HG02840 (cell line): ENCODE data around the gene N4BP3.

Experiments used
- ATAC-seq: cut with Tn5 transposase; IDR thresholded peaks from one replicate; pipeline ENCODE4 v1.9.1; 2021; ENCODE audit warnings: mild to moderate bottlenecking, moderate library complexity, moderate number of reproducible peaks; ENCODE audit not compliant: unreplicated experiment, low FRiP score

N4BP3 gene

DNA sequence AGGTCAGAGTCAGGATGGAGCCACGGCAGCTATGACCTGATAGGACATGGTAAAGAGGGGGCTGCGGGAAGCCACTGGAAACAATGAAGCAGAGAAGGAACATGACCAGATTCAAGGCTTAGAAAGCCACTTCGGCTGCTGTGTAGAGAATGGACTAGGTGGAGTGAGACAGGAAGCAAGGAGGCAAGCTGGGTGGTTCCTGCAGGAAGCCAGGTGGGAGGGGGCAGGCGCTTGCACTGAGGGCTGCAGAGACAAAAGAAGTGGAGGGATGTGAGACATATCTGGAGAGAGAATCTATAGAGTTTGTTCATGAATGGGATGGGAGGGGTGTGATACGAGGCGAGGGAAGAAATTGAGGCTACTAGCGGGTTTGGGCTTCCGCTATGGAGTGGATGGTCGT, 19.0 kb upstream of the N4BP3 start:
- ATAC-seq = no peak

DNA sequence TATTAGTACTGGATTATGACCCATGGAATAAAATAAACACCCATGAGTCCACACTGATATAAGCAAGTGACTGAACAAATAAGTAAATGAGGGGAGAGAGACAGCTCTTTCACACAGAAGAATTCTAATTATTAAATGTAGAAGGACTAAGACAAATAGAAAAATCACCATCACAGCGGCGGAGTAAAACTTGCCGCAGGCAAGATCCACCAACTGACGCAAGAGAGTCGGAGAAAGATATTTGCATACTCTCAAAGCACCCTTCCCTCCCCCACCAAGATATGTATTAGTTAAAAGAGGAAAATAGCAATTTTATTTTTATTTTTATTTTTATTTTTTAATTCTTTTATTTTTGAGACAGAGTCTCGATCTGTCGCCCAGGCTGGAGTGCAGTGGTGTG, 14.6 kb upstream of the N4BP3 start:
- ATAC-seq = no peak

DNA sequence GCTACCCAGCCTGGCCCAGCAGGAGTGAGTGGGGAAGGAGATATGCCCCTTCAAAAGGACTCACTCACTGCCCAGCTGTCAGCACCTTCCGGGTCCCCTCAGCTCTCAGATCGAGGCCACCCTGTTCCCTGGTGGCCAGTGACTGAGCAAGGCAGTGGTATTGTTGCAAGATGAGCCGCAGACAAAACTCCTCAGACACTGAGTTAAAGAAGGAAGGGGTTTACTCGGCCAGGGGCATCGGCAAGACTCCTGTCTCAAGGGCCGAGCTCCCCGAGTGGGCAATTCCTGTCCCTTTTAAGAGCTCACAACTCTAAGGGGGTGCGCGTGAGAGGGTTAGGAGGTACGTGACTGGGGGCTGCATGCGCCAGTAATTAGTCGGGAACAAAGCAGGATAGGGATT, 9.7 kb upstream of the N4BP3 start:
- no peak for ATAC-seq

DNA sequence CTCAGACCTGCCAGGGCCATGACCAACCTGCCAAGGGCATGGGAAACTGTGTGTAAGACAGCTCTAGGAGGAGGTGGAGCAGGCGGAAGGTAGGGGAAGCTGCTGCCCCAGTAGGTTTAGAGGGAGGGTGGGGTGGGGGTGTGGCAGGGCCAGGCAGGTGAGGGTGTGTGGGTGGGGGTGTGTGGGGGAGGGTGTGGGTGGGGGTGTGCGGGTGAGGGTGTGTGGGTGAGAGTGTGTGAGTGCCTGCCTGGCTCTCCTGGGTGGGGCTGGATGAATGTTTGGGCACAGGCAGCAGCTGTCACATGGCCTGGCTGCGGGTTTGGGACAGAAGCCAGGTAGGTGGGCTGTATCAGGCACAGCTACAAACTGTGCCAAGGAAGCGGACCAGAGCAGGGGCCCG, 8.8 kb upstream of the N4BP3 start:
- no peak for ATAC-seq

DNA sequence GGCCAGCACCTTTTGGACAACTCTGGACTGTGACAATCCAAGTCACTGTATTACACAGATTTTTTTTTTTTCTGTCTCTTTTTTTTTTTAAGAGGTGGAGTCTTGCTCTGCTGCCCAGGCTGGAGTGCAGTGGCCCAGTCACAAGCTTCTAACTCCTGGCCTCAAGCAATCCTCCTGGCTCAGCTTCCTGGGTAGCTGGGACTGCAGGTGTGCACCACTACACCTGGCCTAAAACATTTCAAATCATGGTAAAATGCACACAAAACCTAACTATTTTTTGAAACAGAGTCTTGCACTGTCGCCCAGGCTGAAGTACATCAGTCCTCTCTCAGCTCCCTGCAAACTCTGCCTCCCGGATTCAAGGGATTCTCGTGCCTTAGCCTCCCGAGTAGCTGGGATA, 7.2 kb upstream of the N4BP3 start:
- no peak for ATAC-seq

GRCh38 chr5:178106556-178107239, 6.6 kb upstream of the N4BP3 start:
- no peak for ATAC-seq

GRCh38 chr5:178107756-178108310, 5.5 kb upstream of the N4BP3 start:
- no peak for ATAC-seq

GRCh38 chr5:178108446-178108845, 4.9 kb upstream of the N4BP3 start:
- ATAC-seq = no peak

- no peak for ATAC-seq
Observed at GRCh38 chr5:178108966-178109365, 4.4 kb upstream of the N4BP3 start.

DNA sequence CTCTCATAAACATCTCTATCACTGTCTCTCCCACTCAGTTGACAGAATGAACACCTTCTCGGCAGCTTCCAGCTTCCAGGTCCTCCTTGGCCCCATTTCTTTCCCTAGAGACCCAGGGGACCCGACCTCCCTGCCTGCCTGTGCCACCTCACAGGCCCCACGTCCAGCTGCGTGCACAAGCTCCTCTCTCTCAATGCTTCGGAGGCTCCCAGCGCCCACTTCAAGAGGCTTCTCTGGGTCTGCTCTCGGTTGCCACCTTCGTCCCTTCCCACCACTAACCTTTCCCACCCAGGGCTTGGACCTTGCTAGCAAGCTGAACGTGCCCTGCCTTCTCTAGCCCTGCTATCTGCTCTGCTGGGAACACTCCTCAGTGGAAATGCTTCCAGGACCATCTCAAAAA, 2.8 kb upstream of the N4BP3 start:
- no peak for ATAC-seq

- no peak for ATAC-seq
Observed at GRCh38 chr5:178111925-178112324, 1.4 kb upstream of the N4BP3 start.

DNA sequence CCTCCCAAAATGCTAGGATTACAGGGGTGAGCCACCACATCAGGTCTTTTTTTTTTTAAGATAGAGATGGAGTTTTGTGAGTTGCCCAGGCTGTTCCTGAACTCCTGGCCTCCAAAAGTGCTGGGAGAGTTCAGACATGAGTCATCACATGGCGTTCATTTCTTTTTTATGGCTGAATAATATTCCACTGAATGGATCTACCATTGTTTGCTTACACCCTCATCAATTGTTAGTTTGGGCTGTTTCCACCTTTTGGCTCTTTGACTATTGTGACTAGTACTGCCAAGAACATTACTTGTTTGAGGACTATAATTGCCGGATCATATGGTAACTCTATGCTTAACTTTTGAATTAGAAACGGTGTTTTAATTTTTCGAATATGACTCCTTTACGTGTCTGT, 787 bp upstream of the N4BP3 start:
- no peak for ATAC-seq

DNA sequence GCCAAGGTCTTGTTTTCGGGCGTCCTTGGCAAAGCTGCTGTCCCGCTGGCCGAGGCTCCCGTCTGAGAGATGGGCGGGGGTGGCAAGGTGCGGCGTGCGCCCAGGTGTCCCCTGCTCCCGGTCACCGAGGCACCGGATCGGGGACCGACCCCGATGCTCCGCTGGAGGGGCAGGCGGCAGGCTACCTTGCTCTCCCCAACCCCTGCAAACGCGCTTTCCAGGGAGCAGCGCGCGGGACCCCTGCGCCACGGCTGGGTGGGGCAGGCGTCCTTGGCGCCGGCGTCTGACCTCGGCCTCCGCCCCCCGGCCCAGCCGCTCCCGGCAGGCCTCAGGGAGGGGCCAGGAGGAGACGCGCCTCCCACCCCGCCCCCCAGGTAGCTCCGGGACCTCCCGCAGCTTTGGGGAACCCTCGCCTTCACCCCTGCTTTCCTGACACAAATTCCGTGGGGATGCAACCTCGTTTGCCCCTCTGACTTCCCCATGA, 551 bp downstream of the N4BP3 start:
- peak; percentile 12 for ATAC-seq

DNA sequence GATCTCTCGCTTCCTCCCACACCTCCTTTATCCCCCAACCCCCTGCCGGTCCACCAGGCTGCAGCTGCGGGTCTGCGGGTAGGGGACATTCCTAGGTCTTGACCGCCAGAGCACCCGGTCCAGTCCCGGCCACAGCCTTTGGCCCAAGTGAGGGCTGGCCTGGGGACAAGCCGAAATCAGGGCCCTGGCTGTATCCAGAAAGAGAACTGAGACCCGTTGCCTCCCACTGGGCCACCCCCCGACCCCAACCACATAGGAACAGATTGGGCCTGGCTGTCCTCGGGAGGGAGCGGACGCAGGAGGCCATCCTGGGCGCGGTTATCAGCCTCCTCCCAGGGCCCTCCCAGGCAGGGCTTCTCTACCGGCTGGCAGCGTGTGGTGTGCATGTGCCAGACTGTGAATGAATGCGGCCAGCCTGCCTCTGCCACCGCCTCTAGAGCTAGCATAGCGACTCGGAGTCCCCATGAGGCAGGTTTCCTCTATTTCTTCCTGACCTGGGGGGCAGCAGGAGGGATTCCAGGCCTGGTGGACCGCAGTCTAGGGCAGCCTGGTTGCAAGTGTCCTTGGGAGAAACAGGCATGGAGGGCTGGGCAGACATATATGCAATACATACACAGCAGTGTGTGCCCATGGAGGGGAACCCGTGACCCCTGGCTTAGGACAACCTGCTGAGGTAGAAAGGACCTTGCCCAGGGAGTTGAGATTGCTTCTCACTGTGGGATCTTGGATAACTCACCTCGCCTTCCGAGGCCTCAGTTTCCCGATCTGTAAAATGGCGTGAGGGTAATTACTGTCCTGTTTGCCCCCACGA, 1.2 kb downstream of the N4BP3 start:
- ATAC-seq = peak; percentile 1

- no peak for ATAC-seq
Observed at GRCh38 chr5:178115136-178115813, 1.9 kb downstream of the N4BP3 start.

GRCh38 chr5:178115814-178116142, 2.4 kb downstream of the N4BP3 start:
- no peak for ATAC-seq

- no peak for ATAC-seq
Observed at GRCh38 chr5:178116143-178116885, 3.0 kb downstream of the N4BP3 start.

- ATAC-seq = no peak
Observed at GRCh38 chr5:178117923-178118701, 4.8 kb downstream of the N4BP3 start.

DNA sequence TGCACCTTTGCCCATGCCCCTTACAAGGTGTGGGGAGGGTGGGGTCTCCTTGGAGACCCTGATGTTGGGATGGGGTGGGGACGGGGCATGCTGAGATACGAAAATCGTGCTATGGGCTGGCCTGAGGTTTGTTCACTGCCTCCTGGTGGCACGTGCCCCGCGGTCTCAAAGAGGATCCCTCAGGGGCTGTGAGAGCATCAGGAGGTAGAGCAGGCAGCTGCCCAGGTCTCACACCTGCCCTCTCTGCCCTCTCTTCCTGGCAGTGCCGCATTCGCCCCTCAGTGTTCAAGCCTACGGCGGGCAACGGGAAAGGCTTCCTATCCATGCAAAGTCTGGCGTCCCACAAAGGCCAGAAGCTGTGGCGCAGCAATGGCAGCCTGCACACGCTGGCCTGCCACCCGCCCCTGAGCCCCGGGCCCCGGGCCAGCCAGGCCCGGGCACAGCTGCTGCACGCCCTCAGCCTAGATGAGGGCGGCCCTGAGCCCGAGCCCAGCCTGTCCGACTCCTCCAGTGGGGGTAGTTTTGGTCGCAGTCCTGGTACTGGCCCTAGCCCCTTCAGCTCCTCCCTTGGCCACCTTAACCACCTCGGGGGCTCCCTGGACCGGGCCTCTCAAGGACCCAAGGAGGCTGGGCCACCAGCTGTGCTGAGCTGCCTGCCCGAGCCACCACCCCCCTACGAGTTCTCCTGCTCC, 6.7 kb downstream of the N4BP3 start:
- ATAC-seq = no peak
